HEK293 (cell line): Measurements from ENCODE around the gene TJP3.

ENCODE experiments used
- CTCF ChIA-PET: fragments of 350-600 bp; formaldehyde crosslinking; extraction: SDS; loops from one replicate; lab custom pipeline; 2021; ENCODE audit warnings: antibody characterized with exemption; lab: Yijun Ruan, JAX
- POLR2A ChIA-PET: fragments of 300-600 bp; formaldehyde crosslinking; extraction: SDS; loops from one replicate; lab custom pipeline; 2020; ENCODE audit warnings: antibody characterized with exemption, inconsistent platforms; lab: Yijun Ruan, JAX
- H3K27ac ChIP-seq: fragments of 200-500 bp; sonication (Bioruptor generic); 2 replicates; pipeline ENCODE4 v1.5.1; 2014; ENCODE audit warnings: low read depth, low read length, control low read depth, inconsistent platforms; ENCODE audit errors: extremely low read depth
- H3K36me3 ChIP-seq, 2 experiments: fragments of 200-500 bp in 1 of 2; sonication (Bioruptor generic) in 1 of 2; 1 replicate in 1 of 2; 2 replicates in 1 of 2; pipeline ENCODE4 v1.5.1; 2014 to 2017; ENCODE audit warnings: inconsistent platforms in 2 of 2, low read length in 2 of 2; ENCODE audit not compliant: control insufficient read depth in 2 of 2, insufficient read depth in 1 of 2
- H3K4me1 ChIP-seq: fragments of 200-500 bp; sonication (Bioruptor generic); 2 replicates; pipeline ENCODE4 v1.5.1; 2014; ENCODE audit warnings: mild to moderate bottlenecking, low read length, inconsistent platforms; ENCODE audit not compliant: control insufficient read depth, insufficient read depth
- H3K4me3 ChIP-seq: 2 replicates; pipeline ENCODE4 v1.5.1; 2011; ENCODE audit warnings: low read depth, mild to moderate bottlenecking, control low read depth, low read length, moderate library complexity
- H3K9me3 ChIP-seq: fragments of 200-500 bp; sonication (Bioruptor generic); 2 replicates; pipeline ENCODE4 v1.5.1; 2014; ENCODE audit warnings: low read depth, low read length, inconsistent platforms; ENCODE audit not compliant: control insufficient read depth, insufficient read depth
- KLF10 ChIP-seq: fragments of 450-650 bp; IDR thresholded peaks from 2 replicates; pipeline ENCODE4 v1.5.1; 2018; ENCODE audit warnings: missing biosample characterization, mild to moderate bottlenecking, missing genetic modification characterization
- MEIS1 ChIP-seq: sonication (generic); formaldehyde crosslinking; IDR thresholded peaks from 2 replicates; pipeline ENCODE4 v1.8.1; 2022; ENCODE audit warnings: missing genetic modification reagents, mild to moderate bottlenecking, borderline replicate concordance
- OSR2 ChIP-seq: fragments of 450-650 bp; formaldehyde crosslinking; IDR thresholded peaks from 2 replicates; pipeline ENCODE4 v1.5.1; 2016; ENCODE audit warnings: missing biosample characterization, missing genetic modification characterization
- OVOL3 ChIP-seq: fragments of 450-650 bp; formaldehyde crosslinking; IDR thresholded peaks from 2 replicates; pipeline ENCODE4 v1.5.1; 2016; ENCODE audit warnings: missing biosample characterization, missing genetic modification characterization
- PRDM1 ChIP-seq: fragments of 450-650 bp; formaldehyde crosslinking; IDR thresholded peaks from 2 replicates; pipeline ENCODE4; 2016; ENCODE audit warnings: missing biosample characterization, missing genetic modification characterization
- PRDM2 ChIP-seq: fragments of 450-650 bp; formaldehyde crosslinking; IDR thresholded peaks from 2 replicates; pipeline ENCODE4 v1.5.1; 2016; ENCODE audit warnings: missing biosample characterization, missing genetic modification characterization, borderline replicate concordance
- PRDM6 ChIP-seq: fragments of 450-650 bp; formaldehyde crosslinking; IDR thresholded peaks from 2 replicates; pipeline ENCODE4 v1.5.1; 2017; ENCODE audit warnings: missing biosample characterization, missing genetic modification characterization
- SP7 ChIP-seq: fragments of 450-650 bp; formaldehyde crosslinking; IDR thresholded peaks from 2 replicates; pipeline ENCODE4 v1.5.1; 2016; ENCODE audit warnings: missing biosample characterization, missing genetic modification characterization
- ZBTB49 ChIP-seq: fragments of 450-650 bp; formaldehyde crosslinking; IDR thresholded peaks from 2 replicates; pipeline ENCODE4 v1.5.1; 2016; ENCODE audit warnings: missing biosample characterization, missing genetic modification characterization, low read depth
- ZBTB8A ChIP-seq: fragments of 450-650 bp; formaldehyde crosslinking; IDR thresholded peaks from 2 replicates; pipeline ENCODE4 v1.5.1; 2016; ENCODE audit warnings: missing biosample characterization, missing genetic modification characterization
- ZEB2 ChIP-seq: fragments of 450-650 bp; formaldehyde crosslinking; IDR thresholded peaks from 2 replicates; pipeline ENCODE4 v1.5.1; 2016; ENCODE audit warnings: missing biosample characterization, missing genetic modification characterization
- ZIC2 ChIP-seq: fragments of 450-650 bp; formaldehyde crosslinking; IDR thresholded peaks from 2 replicates; pipeline ENCODE4 v1.5.1; 2016; ENCODE audit warnings: missing biosample characterization, missing genetic modification characterization
- ZNF202 ChIP-seq: fragments of 450-650 bp; formaldehyde crosslinking; IDR thresholded peaks from 2 replicates; pipeline ENCODE4 v1.5.1; 2016; ENCODE audit warnings: missing biosample characterization, missing genetic modification characterization, borderline replicate concordance
- ZNF311 ChIP-seq: fragments of 450-650 bp; formaldehyde crosslinking; IDR thresholded peaks from 2 replicates; pipeline ENCODE4 v1.5.1; 2017; ENCODE audit warnings: missing biosample characterization, missing genetic modification characterization, borderline replicate concordance
- ZNF324 ChIP-seq: fragments of 450-650 bp; formaldehyde crosslinking; IDR thresholded peaks from 2 replicates; pipeline ENCODE4 v1.5.1; 2016; ENCODE audit warnings: missing biosample characterization, missing genetic modification characterization
- ZNF404 ChIP-seq: fragments of 450-650 bp; formaldehyde crosslinking; IDR thresholded peaks from 2 replicates; pipeline ENCODE4 v1.5.1; 2017; ENCODE audit warnings: missing biosample characterization, missing genetic modification characterization
- ZNF473 ChIP-seq: fragments of 450-650 bp; formaldehyde crosslinking; IDR thresholded peaks from 2 replicates; pipeline ENCODE4 v1.5.1; 2017; ENCODE audit warnings: missing biosample characterization, missing genetic modification characterization
- ZNF48 ChIP-seq: fragments of 450-650 bp; formaldehyde crosslinking; IDR thresholded peaks from 2 replicates; pipeline ENCODE4 v1.5.1; 2016; ENCODE audit warnings: missing biosample characterization, missing genetic modification characterization
- ZNF544 ChIP-seq: fragments of 450-650 bp; formaldehyde crosslinking; IDR thresholded peaks from 2 replicates; pipeline ENCODE4 v1.5.0; 2017; ENCODE audit warnings: missing biosample characterization, missing genetic modification characterization
- ZNF621 ChIP-seq: fragments of 450-650 bp; formaldehyde crosslinking; IDR thresholded peaks from 2 replicates; pipeline ENCODE4 v1.5.1; 2017; ENCODE audit warnings: missing biosample characterization, missing genetic modification characterization
- ZNF707 ChIP-seq: fragments of 450-650 bp; formaldehyde crosslinking; IDR thresholded peaks from 2 replicates; pipeline ENCODE4 v1.5.1; 2016; ENCODE audit warnings: missing biosample characterization, missing genetic modification characterization
- ZNF747 ChIP-seq: fragments of 450-650 bp; formaldehyde crosslinking; IDR thresholded peaks from 2 replicates; pipeline ENCODE4 v1.5.1; 2016; ENCODE audit warnings: missing biosample characterization, missing genetic modification characterization

Gene TJP3

GRCh38 chr19:3663838-3664237 is 44.3 kb upstream of the TJP3 start:
- ChIA-PET POLR2A (no interaction called here), CTCF (interaction anchor here (0.6 kb wide), 1 partner anchor 19 kb away, joined by 6 read pairs; no protein-coding TSS in a partner anchor)
- no peaks in the 10 kb centered on the region for H3K9me3 ChIP-seq
- H3K4me1 ChIP-seq = no peaks in the 10 kb centered on the region
- peaks cover 0 to 49% of the 10 kb centered on the region in 2 experiments; a peak in 2 of 3 replicates for H3K36me3 ChIP-seq
- no peak overlapping the region for H3K4me3 ChIP-seq
- no peak for TF ChIP-seq ZNF324 (tag by site-specific recombination)
- no peak for TF ChIP-seq ZNF311 (tag by site-specific recombination)
- TF ChIP-seq ZEB2 (tag by site-specific recombination) = no peak
- TF ChIP-seq ZBTB49 (tag by site-specific recombination) = no peak
- no peak for TF ChIP-seq ZNF473 (tag by site-specific recombination)
- no peak for TF ChIP-seq KLF10 (tag by site-specific recombination)
- no peak for TF ChIP-seq ZNF621 (tag by site-specific recombination)
- TF ChIP-seq ZBTB8A (tag by site-specific recombination) = no peak
- no peak for TF ChIP-seq ZNF202
- TF ChIP-seq PRDM1 (tag by site-specific recombination) = no peak
- TF ChIP-seq MEIS1 (CRISPR knock-in tag) = no peak
- TF ChIP-seq PRDM6 (tag by site-specific recombination) = no peak
- no peak for TF ChIP-seq OSR2 (tag by site-specific recombination)
- TF ChIP-seq ZNF404 (tag by site-specific recombination) = no peak
- no peak for TF ChIP-seq ZNF747 (tag by site-specific recombination)
- no peak for TF ChIP-seq ZNF544
- no peak for TF ChIP-seq SP7 (tag by site-specific recombination)
- TF ChIP-seq ZNF707 (tag by site-specific recombination) = no peak
- no peak for TF ChIP-seq OVOL3 (tag by site-specific recombination)
- H3K27ac ChIP-seq = no peak overlapping the region

GRCh38 chr19:3664879-3665642 is 43.1 kb upstream of the TJP3 start:
- ChIA-PET CTCF (interaction anchor here (0.7 to 3.5 kb wide), 9 partner anchors 25 to 293 kb away, joined by 3 to 25 read pairs (median 5); partner anchors contain the start of gene PIP5K1C), POLR2A (no interaction called here)
- H3K4me3 ChIP-seq = no peak overlapping the region
- H3K36me3 ChIP-seq = peaks cover 0 to 42% of the 10 kb centered on the region in 2 experiments; a peak in 2 of 3 replicates
- H3K9me3 ChIP-seq = no peaks in the 10 kb centered on the region
- no peaks in the 10 kb centered on the region for H3K4me1 ChIP-seq
- no peak overlapping the region for H3K27ac ChIP-seq
- TF ChIP-seq ZNF48 (tag by site-specific recombination) = no peak
- TF ChIP-seq OSR2 (tag by site-specific recombination) = no peak
- peak; percentile 48 for TF ChIP-seq ZIC2 (tag by site-specific recombination)
- TF ChIP-seq PRDM2 = no peak
- no peak for TF ChIP-seq PRDM6 (tag by site-specific recombination)
